HUES6 (cell line): Measurements from ENCODE around the gene FHL3.

Experiments
- H3K27ac ChIP-seq: 2 replicates; pipeline ENCODE4 v1.7.0; 2013; ENCODE audit warnings: low read depth, mild to moderate bottlenecking, low read length, inconsistent platforms
- H3K27me3 ChIP-seq: 2 replicates; pipeline ENCODE4 v1.6.1; 2013; ENCODE audit warnings: low read length; ENCODE audit not compliant: control insufficient read depth, insufficient read depth
- H3K36me3 ChIP-seq: 2 replicates; pipeline ENCODE4 v1.6.1; 2013; ENCODE audit warnings: low read length; ENCODE audit not compliant: control insufficient read depth, insufficient read depth
- H3K4me1 ChIP-seq: 2 replicates; pipeline ENCODE4 v1.6.1; 2013; ENCODE audit warnings: low read length; ENCODE audit not compliant: control insufficient read depth, insufficient read depth
- H3K4me3 ChIP-seq: 2 replicates; pipeline ENCODE4 v1.5.1; 2013; ENCODE audit warnings: low read depth, low read length
- H3K9ac ChIP-seq: one replicate; pipeline ENCODE4 v1.6.1; 2013; ENCODE audit warnings: mild to moderate bottlenecking, low read length
- H3K9me3 ChIP-seq: 2 replicates; pipeline ENCODE4 v1.6.1; 2013; ENCODE audit warnings: low read depth, low read length; ENCODE audit not compliant: control insufficient read depth, insufficient read depth

The FHL3 gene

DNA sequence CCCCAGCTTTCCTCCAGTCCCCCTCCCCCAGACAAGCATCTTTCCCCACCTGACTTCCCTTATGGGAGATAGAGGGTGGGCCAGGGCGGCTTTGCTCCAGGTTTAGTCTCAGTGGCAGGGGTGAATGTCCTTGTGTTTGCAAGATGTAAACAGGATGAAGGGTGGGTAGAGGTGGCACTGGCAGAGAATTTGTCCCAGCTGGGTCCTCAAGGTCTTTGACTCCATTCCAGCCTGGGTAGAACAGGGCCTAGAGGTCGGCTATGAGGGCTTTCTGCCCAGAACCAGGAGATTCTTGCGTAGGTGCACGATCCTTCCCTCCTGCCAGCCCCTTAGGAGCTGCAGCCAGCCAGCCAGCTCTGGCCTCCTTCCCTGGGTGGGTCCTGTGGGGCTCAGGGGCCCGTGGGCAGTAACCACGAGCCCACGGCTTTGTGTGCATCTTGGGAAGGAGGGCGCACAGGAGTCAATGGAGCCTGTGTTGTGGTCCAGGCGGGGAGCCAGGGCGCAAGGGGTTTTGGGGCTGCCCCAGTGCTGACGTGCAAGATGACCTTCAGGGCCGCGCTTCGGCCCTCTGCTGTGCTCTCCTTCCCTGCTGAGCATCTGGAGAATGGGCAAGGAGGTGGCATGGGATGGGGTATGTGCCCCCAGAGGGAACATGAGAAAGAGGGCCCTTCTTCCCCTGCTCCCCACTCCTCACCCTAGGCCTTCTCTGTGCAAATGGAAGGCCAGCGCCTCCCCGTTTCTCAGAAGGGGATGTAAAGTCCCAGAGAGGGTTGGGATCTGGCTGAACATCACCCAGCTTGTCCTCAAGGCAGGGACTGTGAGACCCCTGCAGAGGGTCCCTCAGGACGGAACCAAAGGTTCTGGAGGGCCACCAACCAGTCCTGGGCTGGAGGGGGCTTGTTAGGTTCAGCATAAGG is 25.5 kb upstream of the FHL3 start:
- H3K4me3 ChIP-seq = no peak overlapping the region
- H3K4me1 ChIP-seq = peaks cover 42% of the 10 kb centered on the region
- H3K9ac ChIP-seq = no peak overlapping the region

DNA sequence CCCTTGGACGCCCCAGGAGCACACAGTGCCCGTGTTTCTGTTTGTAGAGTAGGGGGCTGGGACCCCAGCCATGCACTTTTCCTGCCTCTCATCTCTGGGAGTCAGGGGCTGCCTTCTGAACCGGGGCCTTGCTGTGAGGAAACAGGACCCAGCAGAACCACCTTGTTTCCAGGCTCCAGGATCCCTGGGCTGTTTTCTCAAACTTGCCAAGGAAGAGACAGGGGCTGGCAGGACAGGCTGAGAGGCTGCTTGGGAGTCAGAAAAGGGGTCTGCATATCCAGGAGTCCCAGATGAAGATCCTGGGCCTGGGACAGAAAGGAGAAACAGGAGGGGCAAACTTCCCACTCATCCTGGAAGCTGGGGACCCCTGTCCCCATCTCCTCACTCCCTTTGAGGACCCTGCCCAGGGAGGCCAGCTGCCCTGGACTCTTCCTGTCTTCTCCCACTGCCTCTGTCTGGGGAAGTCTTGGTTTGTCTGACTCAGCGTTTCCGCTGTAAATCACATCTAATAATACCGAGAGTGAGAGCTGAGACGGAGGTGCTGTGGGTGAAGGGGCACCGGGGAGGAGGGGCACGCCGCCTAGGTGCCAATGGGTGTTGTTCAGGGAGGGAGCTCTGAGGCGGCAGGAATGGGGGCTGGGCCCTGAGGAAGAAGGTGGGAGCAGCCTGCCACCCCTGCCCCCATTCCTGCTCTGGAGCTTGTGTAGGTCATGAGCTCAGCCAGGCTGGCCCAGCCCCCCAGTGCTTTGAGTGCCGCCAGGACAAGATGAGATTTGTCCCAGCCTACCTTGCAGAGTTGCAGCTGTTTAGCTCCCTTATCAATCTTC is 24.6 kb upstream of the FHL3 start:
- Histone ChIP-seq H3K27me3 (no peaks in the 10 kb centered on the region), H3K9me3 (no peaks in the 10 kb centered on the region), H3K4me1 (peaks cover 42% of the 10 kb centered on the region), H3K4me3 (0 out of 2 replicates have a peak overlapping the region, but pooled peaks have one; percentile 5), H3K27ac (peak overlapping the region; percentile 44; the same call in 1 of the 2 replicates), H3K9ac (peak overlapping the region; percentile 38), H3K36me3 (peaks cover 16% of the 10 kb centered on the region)

More for the DNA sequence above, 25.5 kb upstream of the FHL3 start:
- Histone ChIP-seq H3K27ac (no peak overlapping the region), H3K36me3 (peaks cover 7% of the 10 kb centered on the region), H3K27me3 (no peaks in the 10 kb centered on the region), H3K9me3 (no peaks in the 10 kb centered on the region)

DNA sequence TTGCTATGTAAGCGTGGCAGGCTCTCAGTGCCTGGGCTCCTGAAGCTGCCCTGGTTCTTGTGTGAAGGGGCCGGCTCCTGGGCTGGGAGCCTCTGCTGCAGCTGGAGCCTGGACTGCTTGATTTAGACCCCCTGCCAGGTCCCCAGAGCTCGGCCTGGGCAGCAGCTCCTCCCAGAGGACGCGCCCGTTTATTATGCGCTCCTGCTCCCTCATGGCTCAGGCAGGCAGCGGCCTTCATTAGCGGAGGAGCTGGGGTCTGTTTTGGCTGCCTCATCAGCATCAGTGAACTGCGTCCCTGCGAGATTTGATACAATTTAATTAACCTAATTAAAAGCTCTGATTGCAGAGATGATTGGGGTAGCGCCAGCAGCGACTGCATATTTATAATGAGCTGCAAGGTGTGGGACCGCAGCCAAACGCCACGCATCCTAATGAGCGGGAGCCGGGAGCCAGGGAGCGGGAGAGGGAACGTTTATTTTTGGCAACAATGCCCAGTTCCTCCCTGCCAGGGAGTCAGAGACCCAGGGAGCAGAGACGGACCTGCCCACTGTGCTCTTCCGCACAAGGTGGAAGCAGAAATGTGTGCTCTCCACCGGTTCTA is 23.9 kb upstream of the FHL3 start:
- H3K4me3 ChIP-seq = peak overlapping the region; percentile 5; the same call in 1 of the 2 replicates
- peaks cover 42% of the 10 kb centered on the region for H3K4me1 ChIP-seq
- H3K27ac ChIP-seq = peak overlapping the region; percentile 44; the same call in 1 of the 2 replicates
- peaks cover 21% of the 10 kb centered on the region for H3K36me3 ChIP-seq
- no peaks in the 10 kb centered on the region for H3K27me3 ChIP-seq
- peak overlapping the region; percentile 26 for H3K9ac ChIP-seq
- H3K9me3 ChIP-seq = no peaks in the 10 kb centered on the region

DNA sequence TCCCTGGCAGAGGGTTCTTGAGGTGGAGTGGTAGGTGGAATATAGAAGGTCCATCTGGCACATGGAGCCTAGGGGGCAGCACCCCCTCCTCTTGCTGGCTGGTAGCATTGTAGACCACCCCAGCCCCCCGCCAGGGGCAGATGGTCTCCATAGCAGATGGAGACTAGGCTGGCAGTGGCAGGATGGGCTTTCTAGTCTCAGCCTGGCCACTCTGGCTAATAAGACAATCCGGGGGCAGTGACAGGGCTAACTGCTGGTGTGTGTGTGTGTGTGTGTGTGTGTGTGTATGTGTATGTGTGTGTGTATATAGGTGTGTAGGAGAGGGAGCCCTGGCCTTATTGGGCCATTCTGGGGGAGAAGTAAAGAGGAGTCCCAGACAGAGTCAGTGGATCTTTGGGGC is 23.4 kb upstream of the FHL3 start:
- Histone ChIP-seq H3K27me3 (no peaks in the 10 kb centered on the region), H3K27ac (no peak overlapping the region), H3K4me3 (no peak overlapping the region), H3K9ac (no peak overlapping the region), H3K9me3 (no peaks in the 10 kb centered on the region), H3K36me3 (peaks cover 26% of the 10 kb centered on the region), H3K4me1 (peaks cover 42% of the 10 kb centered on the region)

DNA sequence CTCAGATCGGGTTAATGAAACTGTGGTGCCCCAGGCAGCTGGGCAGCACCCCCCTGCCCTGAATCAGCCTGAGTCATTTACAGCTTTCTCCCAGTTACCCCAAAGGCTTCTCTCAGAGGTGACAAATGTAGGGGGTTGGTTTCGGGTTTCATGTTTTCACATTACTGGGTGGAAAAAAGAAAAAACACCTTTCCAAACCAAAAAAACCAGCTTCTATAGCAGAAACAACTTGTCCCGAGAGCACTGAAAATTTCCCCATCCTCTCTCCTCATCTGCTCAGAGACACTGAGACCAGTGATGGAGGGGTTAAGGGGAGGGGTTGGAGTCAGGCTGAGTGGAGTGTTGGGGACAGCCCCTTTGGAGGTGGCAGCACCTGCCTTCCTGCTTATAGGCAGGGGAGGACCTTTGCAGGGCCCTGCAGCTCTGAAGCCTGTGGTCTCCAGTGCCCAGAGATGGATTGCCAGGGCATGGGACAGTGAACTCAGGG is 22.8 kb upstream of the FHL3 start:
- Histone ChIP-seq H3K36me3 (peaks cover 31% of the 10 kb centered on the region), H3K27ac (no peak overlapping the region), H3K9me3 (no peaks in the 10 kb centered on the region), H3K27me3 (no peaks in the 10 kb centered on the region), H3K4me1 (peaks cover 42% of the 10 kb centered on the region), H3K9ac (no peak overlapping the region), H3K4me3 (no peak overlapping the region)

DNA sequence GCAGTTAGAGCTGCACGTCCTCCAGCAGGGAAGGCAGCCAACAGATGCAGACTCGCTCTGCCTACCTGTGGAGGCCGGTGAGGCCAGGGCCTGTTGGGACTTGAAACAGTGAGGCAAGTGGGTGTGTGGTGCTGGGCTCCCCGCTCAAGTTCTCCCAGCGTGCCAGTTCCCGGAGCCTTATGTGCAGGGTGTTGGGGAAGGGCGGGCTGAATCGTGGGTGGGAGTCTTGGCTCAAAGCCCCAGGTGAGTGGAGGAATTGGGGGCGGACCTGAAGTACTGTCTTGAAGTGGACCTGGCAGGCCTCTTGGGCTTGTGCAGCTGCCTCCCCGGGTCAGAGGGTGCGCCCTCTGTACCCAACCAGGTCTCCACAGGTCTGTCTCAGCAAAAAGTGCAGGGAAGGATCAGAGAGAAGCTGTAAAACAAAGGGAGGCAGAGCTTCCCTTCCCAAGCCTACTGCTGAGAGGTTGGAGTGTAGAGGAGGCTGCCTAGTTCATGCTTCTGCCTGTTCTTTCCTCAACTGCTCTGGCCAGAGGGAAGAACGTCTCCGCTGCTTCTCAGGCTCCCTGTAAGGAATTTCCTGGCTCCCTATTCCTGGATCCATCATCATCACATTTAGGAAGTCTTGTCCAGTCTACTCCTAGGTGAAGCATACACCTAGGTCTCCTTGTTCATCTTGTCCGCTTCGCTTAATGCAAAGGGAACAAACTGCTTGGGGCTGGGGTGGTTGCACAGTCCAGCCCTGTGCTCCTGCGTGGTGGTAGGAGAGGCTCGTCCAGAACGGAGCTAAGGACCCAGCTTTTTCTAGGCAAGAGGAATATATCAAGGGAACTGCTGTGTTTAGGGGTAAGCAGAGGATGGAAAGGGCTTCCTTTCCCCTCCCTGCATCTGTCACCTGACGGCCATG is 22.1 kb upstream of the FHL3 start:
- H3K4me1 ChIP-seq = peaks cover 42% of the 10 kb centered on the region
- no peaks in the 10 kb centered on the region for H3K9me3 ChIP-seq
- H3K4me3 ChIP-seq = no peak overlapping the region
- peaks cover 38% of the 10 kb centered on the region for H3K36me3 ChIP-seq
- no peak overlapping the region for H3K27ac ChIP-seq
- no peaks in the 10 kb centered on the region for H3K27me3 ChIP-seq
- no peak overlapping the region for H3K9ac ChIP-seq

DNA sequence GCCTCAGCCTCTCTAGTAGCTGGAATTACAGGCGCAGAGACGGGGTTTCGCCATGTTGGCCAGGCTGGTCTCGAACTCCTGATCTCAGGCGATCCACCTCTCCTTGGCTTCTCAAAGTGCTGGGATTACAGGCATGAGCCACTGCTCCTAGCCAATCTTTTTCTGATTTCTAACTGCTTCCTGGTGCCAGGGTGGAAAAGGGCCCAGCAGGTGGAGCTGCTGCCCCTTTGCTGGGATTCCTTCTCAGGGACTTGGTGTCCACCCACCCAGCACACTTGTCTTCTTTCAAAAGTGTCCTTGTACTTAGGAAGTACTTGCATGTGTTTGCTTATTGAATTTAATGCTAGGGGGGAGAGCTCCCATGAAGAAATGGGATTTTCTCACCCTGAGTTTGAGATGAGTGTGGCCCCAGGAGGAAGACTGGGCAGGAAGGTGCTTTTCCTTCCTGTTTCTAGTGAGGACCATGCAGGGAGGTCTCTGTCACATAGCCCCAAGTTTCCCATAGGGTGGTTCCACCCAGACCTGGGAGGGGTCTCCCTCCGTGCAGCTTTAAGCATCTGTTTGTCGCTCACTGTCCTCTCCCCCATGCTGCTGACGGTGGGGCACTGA is 21.4 kb upstream of the FHL3 start:
- Histone ChIP-seq H3K27ac (no peak overlapping the region), H3K9ac (no peak overlapping the region), H3K9me3 (no peaks in the 10 kb centered on the region), H3K4me1 (peaks cover 42% of the 10 kb centered on the region), H3K27me3 (no peaks in the 10 kb centered on the region), H3K36me3 (peaks cover 46% of the 10 kb centered on the region), H3K4me3 (no peak overlapping the region)

DNA sequence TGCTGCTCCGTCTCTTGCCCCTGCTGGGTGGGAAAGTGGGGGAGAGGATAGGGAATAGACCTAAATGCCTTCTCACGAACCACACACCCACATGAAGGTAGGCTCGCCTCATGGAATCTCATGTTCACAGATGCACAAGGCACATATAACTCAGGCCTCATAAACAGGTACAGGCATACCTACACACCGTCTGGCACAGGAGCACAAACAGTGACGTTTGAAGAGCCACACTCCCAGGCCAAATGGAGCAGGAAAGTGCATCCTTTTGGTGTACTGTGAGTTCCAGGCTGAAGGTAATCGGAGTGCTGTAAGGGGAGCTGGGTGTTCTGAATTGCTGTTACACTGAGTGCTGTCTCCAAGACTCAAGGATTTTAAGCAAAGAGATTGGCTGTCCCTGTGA is 20.4 kb upstream of the FHL3 start:
- H3K4me3 ChIP-seq = no peak overlapping the region
- H3K27me3 ChIP-seq = no peaks in the 10 kb centered on the region
- no peak overlapping the region for H3K27ac ChIP-seq
- H3K9ac ChIP-seq = peak overlapping the region; percentile 30
- peaks cover 34% of the 10 kb centered on the region for H3K4me1 ChIP-seq
- H3K9me3 ChIP-seq = no peaks in the 10 kb centered on the region
- H3K36me3 ChIP-seq = peaks cover 54% of the 10 kb centered on the region

DNA sequence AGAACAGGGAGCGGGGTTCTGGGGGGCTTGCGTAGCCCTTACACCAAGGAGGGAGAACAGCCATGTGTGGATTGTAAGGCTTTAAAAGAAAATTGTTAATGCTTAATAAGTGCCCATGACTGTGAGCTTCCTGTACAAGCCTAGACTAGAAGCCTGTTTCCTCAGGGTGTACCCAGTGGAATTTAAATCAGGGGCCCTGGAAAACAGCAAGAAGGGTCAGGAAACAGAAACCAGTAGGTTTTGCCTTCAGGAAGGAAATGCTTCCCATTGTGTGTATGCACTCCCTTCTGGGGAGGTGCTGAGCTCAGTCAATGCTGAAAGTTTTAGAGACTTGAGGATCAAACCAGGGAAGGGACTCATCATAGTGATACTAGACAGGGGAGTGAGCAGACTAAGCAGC is 19.9 kb upstream of the FHL3 start:
- H3K4me1 ChIP-seq = peaks cover 30% of the 10 kb centered on the region
- H3K27me3 ChIP-seq = no peaks in the 10 kb centered on the region
- H3K4me3 ChIP-seq = no peak overlapping the region
- no peak overlapping the region for H3K9ac ChIP-seq
- H3K36me3 ChIP-seq = peaks cover 59% of the 10 kb centered on the region
- no peaks in the 10 kb centered on the region for H3K9me3 ChIP-seq
- no peak overlapping the region for H3K27ac ChIP-seq

DNA sequence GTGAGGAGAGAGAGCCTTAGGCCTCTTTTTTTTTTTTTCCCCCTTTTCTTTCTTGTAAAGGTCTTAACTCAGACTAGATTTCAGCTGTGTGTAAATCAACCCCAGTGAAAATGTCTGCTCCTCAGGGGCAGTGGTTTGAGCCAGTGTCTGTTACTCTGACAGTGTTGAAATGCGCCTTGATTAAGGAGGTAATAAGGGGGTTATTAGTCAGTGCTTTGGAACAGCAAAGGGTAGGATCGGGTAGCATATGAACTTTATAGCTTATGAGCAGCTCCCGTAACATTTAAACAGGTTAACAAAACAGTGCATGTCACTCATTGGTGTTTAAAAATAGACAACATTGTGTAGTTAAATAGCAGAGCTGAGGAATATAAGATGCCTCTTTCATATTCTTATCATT is 17.5 kb upstream of the FHL3 start:
- H3K36me3 ChIP-seq = peaks cover 83% of the 10 kb centered on the region
- peaks cover 6% of the 10 kb centered on the region; the same call in 1 of the 2 replicates for H3K4me1 ChIP-seq
- H3K27me3 ChIP-seq = no peaks in the 10 kb centered on the region
- H3K4me3 ChIP-seq = no peak overlapping the region
- no peak overlapping the region for H3K27ac ChIP-seq
- H3K9ac ChIP-seq = no peak overlapping the region
- H3K9me3 ChIP-seq = no peaks in the 10 kb centered on the region
